D721Med (cell line): ENCODE data around the gene KCNK15.

ENCODE experiments used
- DNase-seq: peaks from one replicate; pipeline ENCODE4 v3.0.0; 2011; ENCODE audit warnings: low spot score; ENCODE audit not compliant: insufficient read length
- FAIRE-seq: peaks from 2 replicates; lab custom pipeline; 2011; peaks lifted over from hg19 to GRCh38; lab: Jason Lieb, UNC
- CTCF ChIP-seq: IDR thresholded peaks from 2 replicates; pipeline ENCODE4 v1.5.1; 2012; ENCODE audit warnings: mild to moderate bottlenecking, control low read depth; ENCODE audit not compliant: insufficient read depth; ENCODE audit errors: missing control alignments

The KCNK15 gene

GRCh38 chr20:44800391-44801046 is 54.9 kb downstream of the KCNK15 start:
- TF ChIP-seq CTCF = peak; percentile 40
- FAIRE-seq = no peak
- no peak for DNase-seq
